Cerebellar cortex (tissue), 1 donor: ENCODE data around the gene MTMR2.
A peak's percentile ranks its signal among the peaks of the same experiment; 100 is the strongest.

Experiments used
- DNase-seq: peaks from one replicate; pipeline ENCODE4 v3.0.0-alpha.2; 2015; ENCODE audit warnings: low spot score

MTMR2 gene

DNA sequence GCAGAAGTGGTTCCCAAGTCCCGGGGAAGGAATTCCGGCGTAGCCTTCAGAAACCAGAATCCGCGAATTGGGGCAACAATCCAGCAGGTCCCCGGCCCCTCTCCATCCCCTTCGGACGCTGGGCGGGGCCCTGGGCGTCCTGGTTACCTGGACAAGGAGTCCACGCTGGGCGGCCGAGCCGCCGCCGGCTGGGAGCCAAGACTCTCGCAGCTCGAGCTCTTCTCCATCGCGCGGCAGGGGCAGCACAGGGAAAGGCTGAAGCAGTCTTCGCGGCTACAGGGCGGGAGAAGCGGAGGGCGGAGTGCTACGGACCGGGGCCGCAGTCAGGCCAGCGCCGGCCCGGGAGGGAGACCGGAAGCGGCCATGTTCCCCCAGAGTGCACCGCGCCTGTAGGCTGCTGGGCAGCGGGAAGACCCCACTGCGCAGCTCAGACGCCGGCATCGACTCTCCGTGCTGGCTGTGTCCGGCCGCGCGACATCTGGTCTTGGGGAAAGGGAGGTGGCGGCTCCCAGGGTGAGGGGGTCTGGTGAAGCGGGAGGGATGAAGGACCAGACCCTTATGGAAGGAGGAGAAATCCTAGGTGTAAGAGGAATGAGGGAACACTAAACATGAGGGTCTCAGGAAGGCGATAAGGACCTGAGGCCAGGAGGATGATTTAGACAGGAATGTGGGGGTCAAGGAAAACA is at the start of gene MTMR2:
Gene MTMR2, minus strand, starts transcription at position 380 of the 686 bp plus-strand sequence. Its CDS starts 153 bp downstream, at position 227.
- peak; percentile 78 for DNase-seq

GRCh38 chr11:95972060-95972459 is 48.2 kb upstream of the MTMR2 start:
- DNase-seq = no peak

- no peak for DNase-seq
Measured at GRCh38 chr11:95968585-95968984, 44.7 kb upstream of the MTMR2 start.

- no peak for DNase-seq
Measured at GRCh38 chr11:95964281-95964680, 40.4 kb upstream of the MTMR2 start.

GRCh38 chr11:95961758-95962157 is 37.9 kb upstream of the MTMR2 start:
- DNase-seq = no peak

GRCh38 chr11:95950905-95951304 is 27.0 kb upstream of the MTMR2 start:
- DNase-seq = no peak

DNA sequence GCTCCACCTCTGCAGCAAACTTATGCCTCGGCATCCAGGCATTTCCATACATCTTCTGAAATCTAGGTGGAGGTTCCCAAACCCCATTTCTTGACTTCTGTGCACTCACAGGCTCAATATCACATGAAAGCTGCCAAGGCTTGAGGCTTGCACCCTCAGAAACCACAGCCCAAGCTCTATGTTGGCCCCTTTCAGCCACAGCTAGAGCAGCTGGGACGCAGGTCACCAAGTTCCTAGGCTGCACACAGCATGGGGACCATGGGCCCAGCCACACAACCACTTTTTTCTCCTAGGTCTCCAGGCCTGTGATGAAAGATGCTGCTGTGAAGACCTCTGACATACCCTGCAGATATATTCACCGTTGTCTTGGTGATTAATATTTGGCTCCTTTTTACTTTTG is 24.7 kb upstream of the MTMR2 start:
- DNase-seq = no peak

GRCh38 chr11:95944623-95945022 is 20.7 kb upstream of the MTMR2 start:
- no peak for DNase-seq

DNA sequence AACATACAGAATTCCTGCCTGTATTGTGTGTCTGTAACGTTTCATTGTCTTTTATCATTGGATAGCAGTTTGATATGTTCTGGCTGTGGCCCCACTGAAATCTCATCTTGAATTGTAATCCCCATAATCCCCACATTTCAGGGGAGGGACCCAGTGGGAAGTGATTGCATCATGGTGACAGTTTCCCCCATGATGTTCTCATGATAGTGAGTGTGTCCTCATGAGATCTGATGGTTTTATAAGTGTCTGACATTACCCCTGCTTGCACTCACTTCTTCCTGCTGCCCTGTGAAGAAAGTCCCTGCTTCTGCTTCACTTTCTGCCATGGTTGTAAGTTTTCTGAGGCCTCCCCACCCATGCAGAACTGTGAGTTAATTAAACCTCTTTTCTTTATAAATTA is 19.6 kb upstream of the MTMR2 start:
- no peak for DNase-seq

DNA sequence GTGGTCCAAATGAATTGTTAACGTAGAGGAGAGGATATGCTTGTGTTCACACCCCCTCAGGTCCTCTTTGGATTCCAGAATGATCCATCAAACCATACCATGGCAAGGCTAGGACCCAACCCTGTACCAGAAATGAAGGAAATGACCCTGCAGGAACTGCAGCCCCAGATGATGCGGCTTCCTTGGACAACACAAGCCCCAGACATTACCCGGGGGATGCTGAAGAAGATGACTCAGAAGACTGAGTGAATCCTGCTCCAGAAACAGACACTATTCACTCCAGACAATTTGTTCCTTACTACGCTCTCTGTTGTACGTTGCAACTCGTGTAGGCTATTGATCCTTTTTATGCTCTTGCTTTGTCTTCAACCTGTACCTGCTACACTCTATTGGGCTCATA is 15.2 kb upstream of the MTMR2 start:
- DNase-seq = no peak

- DNase-seq = no peak
Measured at GRCh38 chr11:95937358-95937757, 13.5 kb upstream of the MTMR2 start.

DNA sequence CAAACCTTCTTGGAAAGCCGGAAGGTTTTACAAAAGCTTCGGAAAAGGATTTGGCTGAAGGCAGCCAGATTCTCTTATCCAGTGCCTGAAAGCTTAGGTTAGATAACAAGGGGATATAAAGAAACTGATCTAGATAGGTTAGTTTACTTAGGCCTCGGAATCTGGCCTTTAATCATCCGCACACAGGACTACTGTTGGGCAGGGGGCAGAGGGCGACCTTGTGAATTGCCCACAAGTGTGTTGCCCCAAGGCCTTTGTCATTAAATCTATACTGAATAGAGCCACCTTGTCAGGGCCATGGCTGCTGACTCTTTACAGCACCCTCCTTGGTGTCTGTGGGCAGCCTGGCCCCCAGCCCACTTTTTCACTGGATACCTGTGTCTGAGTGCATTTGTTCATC is 9.7 kb upstream of the MTMR2 start:
- DNase-seq = no peak

GRCh38 chr11:95931916-95932315 is 8.0 kb upstream of the MTMR2 start:
- no peak for DNase-seq

GRCh38 chr11:95930948-95931347 is 7.0 kb upstream of the MTMR2 start:
- DNase-seq = no peak

GRCh38 chr11:95926726-95927125 is 2.8 kb upstream of the MTMR2 start:
- DNase-seq = no peak

DNA sequence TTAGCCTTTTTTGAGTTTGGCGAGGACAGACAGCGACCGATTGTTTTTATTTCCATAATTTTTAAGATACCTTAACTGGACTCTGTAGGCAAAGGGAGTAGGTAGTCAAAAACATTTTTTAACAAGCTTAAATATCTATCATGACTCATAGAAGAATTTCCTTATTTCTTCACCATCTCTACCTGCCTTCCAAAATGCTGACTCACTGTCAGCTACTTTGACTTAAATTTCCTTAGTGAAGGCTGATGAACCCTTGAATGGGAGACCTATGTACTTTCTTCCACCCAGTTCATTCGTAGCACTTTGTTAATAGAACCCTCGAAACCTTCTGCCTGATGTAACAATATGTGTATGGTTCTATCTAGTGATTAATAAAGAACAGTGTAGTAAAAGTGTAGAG is 1.1 kb upstream of the MTMR2 start:
- no peak for DNase-seq

DNA sequence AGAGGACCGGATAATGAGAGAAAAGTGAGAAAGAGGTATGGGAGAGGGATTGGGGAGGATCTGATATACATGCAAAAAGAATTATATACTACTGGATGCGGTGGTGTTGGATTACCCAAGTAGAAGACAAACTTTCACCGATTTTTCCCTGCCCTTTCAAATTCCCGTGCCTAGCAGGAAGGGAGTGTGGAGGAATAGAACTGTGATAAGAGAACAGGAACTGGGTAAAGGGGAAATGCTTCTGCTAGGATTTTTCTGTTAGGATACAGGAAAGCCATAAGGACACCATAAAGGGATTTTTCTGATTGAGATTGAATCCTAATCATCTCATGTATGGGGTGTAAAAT is 480 bp upstream of the MTMR2 start:
- no peak for DNase-seq

DNA sequence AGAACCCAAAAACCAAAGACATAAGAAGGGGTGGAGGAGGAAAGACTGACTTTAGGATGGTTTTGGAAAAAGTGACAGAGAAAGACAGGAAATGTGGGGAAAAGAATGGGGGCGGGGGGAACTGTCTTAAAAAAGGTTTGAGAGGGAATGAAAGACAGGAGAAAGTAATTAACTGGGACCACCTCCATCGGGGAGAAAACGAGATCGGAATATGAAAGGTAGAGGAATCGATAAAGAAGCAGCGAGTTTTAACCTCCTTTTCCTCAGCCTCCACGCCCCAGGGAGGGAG is 524 bp downstream of the MTMR2 start:
- DNase-seq = no peak

GRCh38 chr11:95922536-95923438 is 1.1 kb downstream of the MTMR2 start:
- peak; percentile 47 for DNase-seq

- DNase-seq = peak; percentile 43
Measured at GRCh38 chr11:95922099-95922498, 1.8 kb downstream of the MTMR2 start.

GRCh38 chr11:95920460-95921105 is 3.3 kb downstream of the MTMR2 start:
- no peak for DNase-seq

DNA sequence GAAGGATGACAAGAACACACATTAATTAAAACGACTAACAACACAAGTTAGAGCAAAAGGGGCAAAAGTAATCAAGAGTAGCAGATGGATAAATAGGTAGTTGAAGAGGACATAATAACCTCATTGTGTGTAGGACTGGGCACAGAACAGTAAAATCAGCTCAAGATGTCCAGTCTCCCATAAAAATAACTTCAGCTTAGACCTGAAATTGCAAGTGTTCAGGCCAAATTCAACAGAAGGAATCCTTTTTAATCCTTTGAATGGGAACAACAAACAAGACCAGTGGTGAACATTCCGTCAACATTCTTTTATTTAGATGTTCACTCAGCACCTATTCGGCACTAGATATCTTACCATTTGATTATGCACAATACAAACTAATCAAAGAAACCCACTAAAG is 4.4 kb downstream of the MTMR2 start:
- DNase-seq = peak; percentile 27

DNA sequence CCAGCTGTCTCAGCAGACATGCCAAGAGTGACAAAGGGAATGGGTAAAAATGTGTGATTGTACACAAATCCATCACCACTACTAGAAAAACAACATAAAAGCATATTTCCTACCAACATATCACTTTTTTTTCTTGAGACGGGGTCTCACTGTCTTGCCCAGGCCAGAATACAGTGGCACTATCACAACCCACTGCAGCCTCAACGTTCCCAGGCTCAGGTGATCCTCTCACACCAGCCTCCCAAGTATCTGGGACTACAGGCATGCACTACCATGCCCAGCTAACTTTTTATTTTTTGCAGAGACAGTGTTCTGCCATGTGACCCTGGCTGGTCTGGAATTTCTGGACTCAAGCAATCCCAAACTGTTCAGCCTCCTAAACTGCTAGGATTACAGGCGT is 5.2 kb downstream of the MTMR2 start:
- DNase-seq = no peak
